Colonic mucosa (tissue), 4 donors: Measurements from ENCODE around the gene CCDC8. TPM values are rescaled to one million over a fixed set of nuclear protein-coding genes. Genes with fewer than 3 reads are reported as not detected.

ENCODE experiments used
- DNase-seq: peaks from one replicate; pipeline ENCODE4 v3.0.0-alpha.2; 2020
- H3K27ac ChIP-seq: fragments of 200-600 bp; one replicate; pipeline ENCODE4 v1.8.0; 2021
- H3K27me3 ChIP-seq: fragments of 200-600 bp; one replicate; pipeline ENCODE4 v1.8.0; 2021
- H3K36me3 ChIP-seq: fragments of 200-600 bp; one replicate; pipeline ENCODE4 v1.8.0; 2021
- H3K4me1 ChIP-seq: fragments of 200-600 bp; one replicate; pipeline ENCODE4 v1.8.0; 2021; ENCODE audit warnings: mild to moderate bottlenecking
- H3K4me3 ChIP-seq: fragments of 200-600 bp; one replicate; pipeline ENCODE4 v1.8.0; 2021
- H3K9ac ChIP-seq, 2 donors: one replicate each; pipeline ENCODE4 v1.7.0; 2013; ENCODE audit warnings: control low read depth in 2 of 2, low read depth in 2 of 2, low read length in 2 of 2
- H3K9me3 ChIP-seq: fragments of 200-600 bp; one replicate; pipeline ENCODE4 v1.8.0; 2021
- CTCF ChIP-seq: fragments of 200-600 bp; IDR thresholded peaks from one replicate; pipeline ENCODE4 v1.8.0; 2022; ENCODE audit warnings: antibody characterized with exemption, mild to moderate bottlenecking
- intact Hi-C: fragments of 100-400 bp; cut with DNase I; formaldehyde crosslinking; loops from one replicate; pipeline ENCODE4 v1.14.1; 2022
- total RNA-seq, 2 donors: library from RNA; stranded (reverse); fragmentation: NEBNext Ultra II Directional in 1 of 2; extraction: Animal tissue kit (Norgen Biotek cat#: 25700) in 1 of 2; gene quantifications; one replicate each; pipeline ENCODE4 v1.2.1, GENCODE V29; 2021
- donor health status: healthy.
- donor health status: DM: no; HTN: no; CAD: no.
- donor health status: DM: no; HTN: no; CAD: no.

The CCDC8 gene
- total RNA-seq, 2 donors from 2014 or later = 0.99 to 1.1 TPM

DNA sequence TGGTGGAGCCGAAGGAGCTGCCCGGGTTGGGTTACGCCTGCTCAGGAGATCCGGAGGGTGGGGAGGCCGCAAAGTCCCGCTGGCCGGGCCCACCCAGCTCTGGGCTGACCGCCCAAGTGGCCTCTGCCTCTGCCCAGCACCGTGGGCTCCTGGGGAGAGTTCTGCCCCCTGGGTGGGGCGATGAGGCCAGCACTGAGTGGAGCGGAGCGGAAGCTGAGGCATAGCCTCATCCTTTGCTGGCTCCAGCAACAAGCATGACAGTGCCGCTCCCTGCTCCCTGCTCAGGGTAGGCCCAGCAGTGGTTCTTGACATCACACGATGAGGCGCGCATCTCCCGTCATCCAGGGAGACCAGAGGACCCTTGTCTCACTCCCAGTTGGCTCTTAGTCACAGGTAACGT is 22.5 kb downstream of the CCDC8 start:
- H3K4me1 ChIP-seq = no peaks in the 10 kb centered on the region
- H3K9ac ChIP-seq = no peak overlapping the region
- no peaks in the 10 kb centered on the region for H3K9me3 ChIP-seq
- intact Hi-C loops = loop anchor here (5.0 kb wide), 2 partner anchors 109 to 126 kb away; no protein-coding TSS in a partner anchor
- TF ChIP-seq CTCF = no peak
- no peaks in the 10 kb centered on the region for H3K27me3 ChIP-seq
- H3K36me3 ChIP-seq = peaks cover 14% of the 10 kb centered on the region
- DNase-seq = no peak
- no peak overlapping the region for H3K27ac ChIP-seq
- H3K4me3 ChIP-seq = no peak overlapping the region

DNA sequence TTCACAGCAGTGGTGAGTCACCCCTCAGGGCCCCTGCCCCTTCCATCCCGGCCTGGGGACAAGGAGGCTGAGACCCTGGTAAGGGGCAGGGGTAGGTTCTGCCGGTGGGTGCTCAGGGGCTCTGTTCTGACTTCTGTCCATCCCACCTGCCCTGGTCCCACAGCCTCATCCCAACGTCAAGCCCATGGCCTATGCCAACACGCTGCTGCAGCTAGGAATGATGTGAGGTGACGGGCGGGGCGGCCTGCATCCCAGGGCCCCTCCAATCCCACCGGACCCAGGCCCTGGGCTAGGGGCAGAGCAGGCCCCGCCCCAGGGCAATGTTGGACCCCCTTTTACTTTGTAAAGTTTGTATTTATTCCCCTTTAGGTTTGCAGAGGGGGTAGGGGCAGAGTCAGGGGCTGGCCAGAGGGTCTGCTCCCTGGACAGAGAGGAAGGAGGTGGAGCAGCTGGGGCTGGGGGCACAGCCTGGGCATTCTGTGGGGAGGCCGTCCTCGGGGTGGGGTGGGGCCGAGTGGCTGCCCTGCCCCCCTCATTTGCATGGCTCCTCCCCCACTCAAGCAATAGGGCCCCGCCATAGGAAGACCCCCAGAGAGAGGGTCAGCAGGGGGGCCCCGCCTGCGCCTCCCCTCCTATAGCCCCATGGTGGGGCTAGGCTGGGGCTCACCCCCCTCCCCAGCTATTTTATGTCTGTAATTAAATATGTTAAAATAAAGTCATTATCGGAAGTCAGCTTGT is 23.1 kb downstream of the CCDC8 start:
- Histone ChIP-seq H3K9me3 (no peaks in the 10 kb centered on the region), H3K9ac (no peak overlapping the region), H3K4me3 (no peak overlapping the region), H3K36me3 (peaks cover 14% of the 10 kb centered on the region), H3K27ac (no peak overlapping the region), H3K27me3 (no peaks in the 10 kb centered on the region), H3K4me1 (no peaks in the 10 kb centered on the region)
- no peak for DNase-seq
- TF ChIP-seq CTCF = no peak
- intact Hi-C loops = loop anchor here (5.0 kb wide), 2 partner anchors 108 to 127 kb away; no protein-coding TSS in a partner anchor

GRCh38 chr19:46388311-46389095 is 24.9 kb downstream of the CCDC8 start:
- H3K36me3 ChIP-seq = peaks cover 22% of the 10 kb centered on the region
- intact Hi-C loops = no loop called here
- TF ChIP-seq CTCF = no peak
- no peaks in the 10 kb centered on the region for H3K4me1 ChIP-seq
- DNase-seq = no peak
- H3K27me3 ChIP-seq = no peaks in the 10 kb centered on the region
- no peak overlapping the region for H3K9ac ChIP-seq
- H3K4me3 ChIP-seq = no peak overlapping the region
- no peaks in the 10 kb centered on the region for H3K9me3 ChIP-seq
- no peak overlapping the region for H3K27ac ChIP-seq

DNA sequence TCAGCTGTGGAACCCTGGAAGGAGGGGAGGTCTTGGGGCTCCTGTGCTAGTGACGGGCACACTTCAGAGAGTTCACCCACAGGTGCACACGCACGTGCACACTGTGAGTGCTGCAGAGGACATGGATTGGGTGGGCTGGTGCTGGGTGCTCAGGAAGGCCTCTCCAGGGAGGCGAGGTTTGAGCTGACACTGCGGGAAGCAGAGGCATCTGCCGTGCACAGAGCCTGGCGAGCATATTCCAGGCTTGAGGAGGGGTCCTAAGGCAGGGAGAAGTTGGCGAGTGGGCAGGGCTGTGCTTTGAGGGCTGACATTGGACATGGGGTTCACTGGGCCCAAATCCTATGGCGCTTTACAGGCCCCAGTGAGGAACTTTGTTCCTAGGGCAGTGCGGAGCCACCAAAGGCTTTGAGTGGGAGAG is 25.6 kb downstream of the CCDC8 start:
- H3K9me3 ChIP-seq = no peaks in the 10 kb centered on the region
- H3K36me3 ChIP-seq = peaks cover 22% of the 10 kb centered on the region
- intact Hi-C loops = no loop called here
- DNase-seq = no peak
- no peak overlapping the region for H3K27ac ChIP-seq
- H3K27me3 ChIP-seq = no peaks in the 10 kb centered on the region
- H3K4me3 ChIP-seq = no peak overlapping the region
- no peak for TF ChIP-seq CTCF
- H3K9ac ChIP-seq = no peak overlapping the region
- H3K4me1 ChIP-seq = no peaks in the 10 kb centered on the region

- no peak for DNase-seq
Measured at GRCh38 chr19:46386996-46387712, 26.2 kb downstream of the CCDC8 start.

More at GRCh38 chr19:46386996-46387712, 26.2 kb downstream of the CCDC8 start:
- Histone ChIP-seq H3K36me3 (peaks cover 22% of the 10 kb centered on the region), H3K4me1 (no peaks in the 10 kb centered on the region), H3K27ac (no peak overlapping the region), H3K9ac (no peak overlapping the region), H3K9me3 (no peaks in the 10 kb centered on the region), H3K27me3 (no peaks in the 10 kb centered on the region), H3K4me3 (no peak overlapping the region)
- intact Hi-C loops = no loop called here
- TF ChIP-seq CTCF = no peak
